ENCODE results near the gene SERPING1. TPM values are rescaled to one million over a fixed set of nuclear protein-coding genes. Genes with fewer than 3 reads are reported as not detected.

SERPING1 gene
- polyA plus RNA-seq (2012; ENCODE audit: insufficient read length, low read depth), result 3.4 TPM

GRCh38 chr11:57597461-57597915, at the start of gene SERPING1:
Gene SERPING1 (plus strand): TSS chr11:57597685. CDS start chr11:57598271, 586 bp downstream.
- TF ChIP-seq POLR2AphosphoS5 (IDR thresholded peaks at IDR 0.05; ENCODE audit: low read depth, low read length) (no peak), REST (IDR thresholded peaks at IDR 0.05; ENCODE audit: insufficient read depth in 1 of 2, low read depth in 2 of 2, low read length in 2 of 2) (no peak), SIN3A (IDR thresholded peaks at IDR 0.05; ENCODE audit: borderline replicate concordance, insufficient read depth, low read length) (no peak), FOXP2 (optimal IDR thresholded peaks at IDR 0.05; ENCODE audit: borderline replicate concordance, extremely low read depth, extremely low read length, insufficient read depth) (no peak), TAF1 (IDR thresholded peaks at IDR 0.05; ENCODE audit: borderline replicate concordance, insufficient read depth, low read length) (no peak)

- no peak for TF ChIP-seq SIN3A (IDR thresholded peaks at IDR 0.05; ENCODE audit: borderline replicate concordance, insufficient read depth, low read length)
- no peak for TF ChIP-seq REST (IDR thresholded peaks at IDR 0.05; ENCODE audit: insufficient read depth in 1 of 2, low read depth in 2 of 2, low read length in 2 of 2)
- TF ChIP-seq POLR2AphosphoS5 (IDR thresholded peaks at IDR 0.05; ENCODE audit: low read depth, low read length), result no peak
- no peak for TF ChIP-seq FOXP2 (optimal IDR thresholded peaks at IDR 0.05; ENCODE audit: borderline replicate concordance, extremely low read depth, extremely low read length, insufficient read depth)
- no peak for TF ChIP-seq TAF1 (IDR thresholded peaks at IDR 0.05; ENCODE audit: borderline replicate concordance, insufficient read depth, low read length)
Measured at GRCh38 chr11:57547854-57548377, 49.6 kb upstream of the SERPING1 start.

GRCh38 chr11:57549983-57550382, 47.5 kb upstream of the SERPING1 start:
- no peak for TF ChIP-seq POLR2AphosphoS5 (IDR thresholded peaks at IDR 0.05; ENCODE audit: low read depth, low read length)
- TF ChIP-seq FOXP2 (optimal IDR thresholded peaks at IDR 0.05; ENCODE audit: borderline replicate concordance, extremely low read depth, extremely low read length, insufficient read depth), result no peak
- TF ChIP-seq REST (IDR thresholded peaks at IDR 0.05; ENCODE audit: insufficient read depth in 1 of 2, low read depth in 2 of 2, low read length in 2 of 2), result no peak
- no peak for TF ChIP-seq SIN3A (IDR thresholded peaks at IDR 0.05; ENCODE audit: borderline replicate concordance, insufficient read depth, low read length)
- no peak for TF ChIP-seq TAF1 (IDR thresholded peaks at IDR 0.05; ENCODE audit: borderline replicate concordance, insufficient read depth, low read length)

DNA sequence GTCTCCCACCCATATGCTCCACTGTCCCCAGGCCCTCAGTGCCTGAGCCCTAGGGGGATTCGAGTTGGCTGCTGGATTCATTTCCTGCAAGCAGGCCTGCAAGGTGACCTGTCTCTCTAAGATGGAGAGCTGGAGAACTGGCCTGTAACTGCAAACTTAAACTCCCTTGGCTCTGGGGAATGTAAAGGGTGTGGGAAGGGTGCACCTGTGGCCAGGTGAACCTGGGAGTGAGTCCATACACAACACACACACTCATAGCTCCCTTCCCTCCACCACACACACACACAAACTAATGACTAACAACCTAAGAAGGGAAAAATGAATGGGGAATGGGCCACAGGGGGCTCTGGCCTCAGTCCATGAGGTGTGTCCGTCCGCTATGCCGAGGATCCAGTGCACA, 45.5 kb upstream of the SERPING1 start:
- no peak for TF ChIP-seq REST (IDR thresholded peaks at IDR 0.05; ENCODE audit: insufficient read depth in 1 of 2, low read depth in 2 of 2, low read length in 2 of 2)
- TF ChIP-seq SIN3A (IDR thresholded peaks at IDR 0.05; ENCODE audit: borderline replicate concordance, insufficient read depth, low read length), result no peak
- no peak for TF ChIP-seq POLR2AphosphoS5 (IDR thresholded peaks at IDR 0.05; ENCODE audit: low read depth, low read length)
- TF ChIP-seq FOXP2 (optimal IDR thresholded peaks at IDR 0.05; ENCODE audit: borderline replicate concordance, extremely low read depth, extremely low read length, insufficient read depth), result no peak
- TF ChIP-seq TAF1 (IDR thresholded peaks at IDR 0.05; ENCODE audit: borderline replicate concordance, insufficient read depth, low read length), result no peak

Data from PFSK-1 (cell line).